Jurkat, Clone E6-1 (cell line): ENCODE results near the gene SPAG16.
"Not testable (repeated sequence)": the region's sequence is repeated elsewhere in the genome, so short reads cannot be mapped to it uniquely, and the experiment has no call there.

Experiments
- DNase-seq: peaks from one replicate; pipeline ENCODE4 v3.0.0-alpha.2; 2011; ENCODE audit warnings: low read depth, low spot score
- H3K4me3 ChIP-seq: 2 replicates; pipeline ENCODE4 v1.5.1; 2011; ENCODE audit warnings: mild to moderate bottlenecking, low read length, control low read depth, moderate library complexity

The SPAG16 gene

GRCh38 chr2:213336253-213336770 lies 52.0 kb downstream of the SPAG16 start:
- no peak for DNase-seq

DNA sequence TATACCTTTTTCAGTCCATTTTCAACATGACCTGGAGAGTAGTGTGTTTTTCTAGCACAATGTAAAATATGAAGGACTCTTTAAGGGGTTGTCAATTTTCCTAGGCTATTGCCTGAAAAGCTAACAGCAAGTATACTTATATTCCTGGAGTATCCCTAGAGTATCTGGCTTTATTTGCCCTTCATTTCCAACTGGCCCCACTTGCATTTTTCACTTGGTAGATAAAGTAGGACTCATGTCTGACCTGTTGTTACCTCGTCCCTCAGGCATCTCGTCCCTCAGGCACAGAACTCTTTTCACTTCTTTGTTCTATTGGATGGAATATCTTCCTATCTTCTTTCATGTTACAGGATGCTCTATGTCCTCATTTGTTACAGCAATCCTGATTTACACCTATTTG lies 69.2 kb downstream of the SPAG16 start:
- H3K4me3 ChIP-seq: no peak overlapping the region
- no peak for DNase-seq

More at GRCh38 chr2:213336253-213336770, 52.0 kb downstream of the SPAG16 start:
- H3K4me3 ChIP-seq: no peak overlapping the region

GRCh38 chr2:213376644-213377043 lies 92.4 kb downstream of the SPAG16 start:
- H3K4me3 ChIP-seq: no peak overlapping the region
- no peak for DNase-seq

GRCh38 chr2:213407027-213407426 lies 122.8 kb downstream of the SPAG16 start:
- not testable (repeated sequence) for DNase-seq, H3K4me3 ChIP-seq

DNA sequence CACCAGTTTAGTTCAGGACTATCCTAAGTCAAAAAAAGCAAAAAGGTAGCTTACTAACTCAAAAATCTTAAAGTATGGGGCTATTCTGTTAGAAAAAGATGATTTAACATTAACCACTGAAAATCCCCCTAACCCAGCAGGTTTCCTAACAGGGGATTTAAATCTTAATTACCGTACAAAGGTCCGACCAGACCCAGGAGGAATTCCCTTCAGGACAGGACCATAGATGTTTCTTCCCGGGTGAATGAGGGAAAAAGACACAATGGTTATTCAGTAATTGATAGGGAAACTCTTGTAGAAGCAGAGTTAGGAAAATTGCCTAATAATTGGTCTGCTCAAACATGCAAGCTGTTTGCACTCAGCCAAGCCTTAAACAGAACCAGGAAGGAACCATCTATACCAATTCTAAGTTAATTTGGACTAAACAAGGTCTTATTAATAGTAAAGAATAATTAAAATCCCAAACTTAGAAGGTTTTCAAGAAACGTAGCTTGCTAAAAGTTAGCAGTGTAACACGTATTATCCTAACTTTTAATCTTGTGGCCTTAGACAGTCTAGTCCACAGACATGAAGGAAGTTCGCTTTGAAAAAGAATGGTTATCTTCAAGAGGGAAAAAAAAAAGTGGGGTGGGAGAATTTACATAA lies 124.3 kb downstream of the SPAG16 start:
- not testable (repeated sequence) for DNase-seq, H3K4me3 ChIP-seq

DNA sequence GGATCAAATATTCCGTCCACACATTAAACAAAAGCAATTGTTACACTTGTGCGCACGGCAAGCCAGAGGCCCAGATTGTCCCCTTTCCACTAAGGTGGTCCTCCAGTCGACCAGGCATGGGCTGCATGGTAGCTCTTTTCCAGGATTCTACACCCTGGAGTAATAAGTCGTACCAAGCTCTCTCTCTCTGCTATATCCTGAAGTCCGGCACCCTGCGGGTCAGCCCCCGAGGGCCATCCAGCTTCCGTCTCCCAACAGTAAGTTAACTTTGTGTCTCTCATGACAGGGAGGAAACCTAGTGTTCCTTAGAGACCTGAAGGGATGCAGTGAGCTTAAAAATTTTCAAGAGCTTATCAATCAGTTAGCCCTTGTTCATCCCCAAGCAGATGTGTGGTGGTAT lies 126.4 kb downstream of the SPAG16 start:
- not testable (repeated sequence) for DNase-seq, H3K4me3 ChIP-seq

DNA sequence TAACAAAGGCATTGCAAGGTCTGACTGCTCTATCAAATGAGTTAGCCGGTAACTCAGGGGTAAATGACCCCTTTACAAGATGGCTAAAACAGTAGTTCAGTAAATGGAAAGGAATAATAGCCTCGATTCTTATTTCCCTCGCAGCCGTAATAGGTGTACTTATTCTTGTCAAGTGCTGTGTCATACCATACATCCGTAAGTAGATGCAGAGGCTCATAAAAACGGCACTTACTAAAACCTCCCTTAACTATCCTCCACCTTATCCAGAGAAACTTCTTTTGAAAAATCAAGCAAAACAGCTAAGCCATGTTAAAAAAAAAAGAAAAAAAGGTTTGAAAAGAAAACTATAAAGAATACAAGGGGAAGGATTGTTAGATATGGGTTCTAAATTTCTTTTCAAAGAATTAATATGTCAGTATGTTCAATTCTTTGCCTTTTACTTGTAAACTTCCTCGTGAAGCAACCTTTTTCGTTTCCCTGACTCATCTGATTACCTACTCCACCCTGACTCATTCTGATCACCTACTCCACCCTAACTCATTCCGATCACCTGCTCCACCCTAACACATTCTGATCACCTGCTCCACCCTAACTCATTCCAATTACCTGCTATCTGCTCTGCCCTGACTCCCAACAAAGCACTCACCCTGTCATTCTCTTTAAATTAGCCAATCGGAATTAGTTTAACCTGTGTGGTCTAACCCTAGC lies 127.5 kb downstream of the SPAG16 start:
- H3K4me3 ChIP-seq: no peak overlapping the region
- no peak for DNase-seq

GRCh38 chr2:213415093-213415492 lies 130.8 kb downstream of the SPAG16 start:
- no peak overlapping the region for H3K4me3 ChIP-seq

DNA sequence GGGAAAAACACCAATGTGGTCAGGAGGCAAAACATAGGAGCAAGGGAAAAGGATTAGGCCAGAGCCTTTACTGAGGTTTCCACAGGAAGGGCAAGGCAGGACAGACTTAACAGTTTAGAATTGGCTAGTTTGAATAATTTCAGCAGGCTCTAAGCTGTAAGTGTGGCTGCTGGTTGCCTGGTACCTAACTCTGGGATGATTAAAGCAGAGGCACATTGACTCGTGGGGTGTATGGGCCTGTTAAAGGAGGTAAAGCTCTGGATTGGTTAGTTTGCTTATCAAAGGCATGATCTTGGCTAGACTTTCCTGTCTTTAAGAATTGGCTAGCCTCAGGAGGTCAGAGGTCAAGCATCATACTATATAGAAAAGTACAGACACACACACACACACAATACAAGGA lies 132.6 kb downstream of the SPAG16 start:
- DNase-seq: no peak
- H3K4me3 ChIP-seq: no peak overlapping the region

More at GRCh38 chr2:213415093-213415492, 130.8 kb downstream of the SPAG16 start:
- DNase-seq: no peak

DNA sequence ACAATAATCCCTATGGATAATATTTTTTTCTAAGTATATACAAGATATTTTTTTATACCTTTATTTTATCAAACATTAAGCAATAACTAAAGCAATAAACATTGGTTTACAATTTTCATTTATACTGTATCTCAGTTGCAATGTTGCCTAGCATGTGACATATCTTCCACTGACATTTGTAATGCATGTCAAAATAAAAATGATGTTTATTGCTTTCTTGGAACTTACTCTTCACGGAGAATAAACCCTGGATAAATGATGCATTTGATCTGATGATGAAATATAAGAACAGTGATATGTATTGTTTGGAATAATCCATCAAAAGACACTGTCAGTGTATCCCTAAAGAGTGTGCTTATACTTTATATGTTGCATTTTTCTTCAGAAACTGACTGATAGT lies 135.7 kb downstream of the SPAG16 start:
- H3K4me3 ChIP-seq: no peak overlapping the region
- DNase-seq: no peak

- no peak for DNase-seq
- H3K4me3 ChIP-seq: no peak overlapping the region
Measured at GRCh38 chr2:213420828-213421385, 136.6 kb downstream of the SPAG16 start.

DNA sequence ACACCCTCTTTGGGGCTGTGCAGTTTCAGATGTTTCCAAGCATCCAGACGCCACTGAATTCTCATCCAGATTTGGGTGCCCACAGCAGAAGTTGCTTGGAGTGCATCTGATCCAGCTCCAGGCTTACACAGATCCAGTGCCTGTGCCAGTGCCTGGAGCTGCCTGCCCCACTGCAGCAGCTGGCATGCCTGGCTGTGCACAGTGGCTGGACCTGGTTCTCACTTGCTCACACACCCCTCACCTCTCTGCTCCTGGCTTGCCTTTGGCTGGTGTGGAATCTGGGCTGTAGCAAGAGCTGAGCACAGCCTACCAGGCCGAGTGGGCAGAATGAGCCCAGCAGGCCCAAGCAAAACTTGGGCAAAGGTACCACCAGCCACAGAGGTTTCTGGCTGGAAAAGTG lies 137.9 kb downstream of the SPAG16 start:
- DNase-seq: no peak
- no peak overlapping the region for H3K4me3 ChIP-seq

- H3K4me3 ChIP-seq: no peak overlapping the region
- DNase-seq: no peak
Measured at GRCh38 chr2:213425618-213426017, 141.4 kb downstream of the SPAG16 start.

DNA sequence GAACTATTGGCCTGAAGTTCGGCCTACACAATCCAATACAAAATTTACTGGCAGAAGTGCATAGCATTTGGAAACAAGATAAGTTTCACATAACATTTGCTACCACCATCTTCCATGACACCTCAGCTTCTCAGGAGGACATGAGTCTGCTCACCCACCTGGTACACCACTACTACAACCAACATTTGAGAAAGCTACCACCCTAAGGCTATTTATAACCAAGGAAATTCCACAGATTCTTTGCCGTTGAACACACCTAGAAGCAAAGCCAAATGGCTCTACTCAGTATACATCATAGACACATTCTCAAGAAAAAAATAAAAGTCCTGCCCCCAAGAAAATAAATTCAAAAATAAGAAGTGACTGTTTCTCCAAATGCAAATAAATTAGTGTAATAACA lies 145.3 kb downstream of the SPAG16 start:
- no peak for DNase-seq
- no peak overlapping the region for H3K4me3 ChIP-seq

- DNase-seq: no peak
- no peak overlapping the region for H3K4me3 ChIP-seq
Measured at GRCh38 chr2:213443921-213444320, 159.7 kb downstream of the SPAG16 start.

GRCh38 chr2:213451542-213452239 lies 167.4 kb downstream of the SPAG16 start:
- H3K4me3 ChIP-seq: no peak overlapping the region
- DNase-seq: no peak

GRCh38 chr2:213455316-213456008 lies 171.2 kb downstream of the SPAG16 start:
- DNase-seq: no peak
- no peak overlapping the region for H3K4me3 ChIP-seq

GRCh38 chr2:213475433-213475832 lies 191.2 kb downstream of the SPAG16 start:
- H3K4me3 ChIP-seq: no peak overlapping the region
- peak; percentile 19 for DNase-seq

- DNase-seq: no peak
- H3K4me3 ChIP-seq: no peak overlapping the region
Measured at GRCh38 chr2:213476641-213477040, 192.4 kb downstream of the SPAG16 start.
